Ishikawa (cell line): Measurements from ENCODE around the gene TRIM2.

ENCODE experiments used
- CEBPB ChIP-seq: IDR thresholded peaks from 2 replicates; pipeline ENCODE4 v1.6.1; 2012
- EP300 ChIP-seq: IDR thresholded peaks from 2 replicates; pipeline ENCODE4 v1.6.1; 2012; ENCODE audit warnings: borderline replicate concordance
- RAD21 ChIP-seq: IDR thresholded peaks from 2 replicates; pipeline ENCODE4 v1.6.1; 2012; ENCODE audit warnings: low read depth
- TF ChIP-seq, protein P1 (sequence below): IDR thresholded peaks from 2 replicates; pipeline ENCODE4 v1.6.1; 2012; ENCODE audit warnings: low read depth, mild to moderate bottlenecking

DNA sequence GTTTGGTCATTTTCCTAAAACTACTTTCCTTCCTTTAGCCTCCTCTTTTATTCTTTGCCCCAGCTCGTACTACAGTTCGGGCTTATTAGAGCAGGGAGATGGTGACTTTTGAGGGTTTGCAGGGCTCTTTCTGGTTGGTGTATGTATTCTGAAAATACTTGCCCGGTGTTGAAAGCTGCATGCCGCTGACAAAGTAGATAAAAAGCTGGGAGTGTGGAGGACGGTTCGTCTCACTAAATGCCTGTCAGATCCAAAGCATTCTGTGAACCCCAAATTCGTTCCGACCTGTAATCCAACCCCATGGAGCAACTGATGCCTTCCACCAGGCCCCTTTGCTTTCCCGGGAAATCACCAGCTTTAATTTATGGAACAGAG is 19.2 kb downstream of the TRIM2 start:
- TF ChIP-seq, protein P1, sequence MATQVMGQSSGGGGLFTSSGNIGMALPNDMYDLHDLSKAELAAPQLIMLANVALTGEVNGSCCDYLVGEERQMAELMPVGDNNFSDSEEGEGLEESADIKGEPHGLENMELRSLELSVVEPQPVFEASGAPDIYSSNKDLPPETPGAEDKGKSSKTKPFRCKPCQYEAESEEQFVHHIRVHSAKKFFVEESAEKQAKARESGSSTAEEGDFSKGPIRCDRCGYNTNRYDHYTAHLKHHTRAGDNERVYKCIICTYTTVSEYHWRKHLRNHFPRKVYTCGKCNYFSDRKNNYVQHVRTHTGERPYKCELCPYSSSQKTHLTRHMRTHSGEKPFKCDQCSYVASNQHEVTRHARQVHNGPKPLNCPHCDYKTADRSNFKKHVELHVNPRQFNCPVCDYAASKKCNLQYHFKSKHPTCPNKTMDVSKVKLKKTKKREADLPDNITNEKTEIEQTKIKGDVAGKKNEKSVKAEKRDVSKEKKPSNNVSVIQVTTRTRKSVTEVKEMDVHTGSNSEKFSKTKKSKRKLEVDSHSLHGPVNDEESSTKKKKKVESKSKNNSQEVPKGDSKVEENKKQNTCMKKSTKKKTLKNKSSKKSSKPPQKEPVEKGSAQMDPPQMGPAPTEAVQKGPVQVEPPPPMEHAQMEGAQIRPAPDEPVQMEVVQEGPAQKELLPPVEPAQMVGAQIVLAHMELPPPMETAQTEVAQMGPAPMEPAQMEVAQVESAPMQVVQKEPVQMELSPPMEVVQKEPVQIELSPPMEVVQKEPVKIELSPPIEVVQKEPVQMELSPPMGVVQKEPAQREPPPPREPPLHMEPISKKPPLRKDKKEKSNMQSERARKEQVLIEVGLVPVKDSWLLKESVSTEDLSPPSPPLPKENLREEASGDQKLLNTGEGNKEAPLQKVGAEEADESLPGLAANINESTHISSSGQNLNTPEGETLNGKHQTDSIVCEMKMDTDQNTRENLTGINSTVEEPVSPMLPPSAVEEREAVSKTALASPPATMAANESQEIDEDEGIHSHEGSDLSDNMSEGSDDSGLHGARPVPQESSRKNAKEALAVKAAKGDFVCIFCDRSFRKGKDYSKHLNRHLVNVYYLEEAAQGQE, result no peak
- TF ChIP-seq CEBPB (no peak), EP300 (no peak), RAD21 (no peak)
